Fibroblast of lung (primary cell): ENCODE measurements around the gene GOLGA6D.

Experiments
- EZH2 ChIP-seq: IDR thresholded peaks from 2 replicates; pipeline ENCODE4 v1.5.1; 2012; ENCODE audit warnings: low read length, control low read depth, mild to moderate bottlenecking; ENCODE audit errors: missing control alignments
- TF ChIP-seq, protein P1 (sequence below), 2 donors: IDR thresholded peaks in 1 of 2; conservative IDR thresholded peaks in 1 of 2; 1 replicate in 1 of 2; 2 replicates in 1 of 2; pipeline ENCODE4 v1.5.1; 2011 to 2012; ENCODE audit warnings: low read length in 2 of 2, control low read depth in 1 of 2, inconsistent platforms in 1 of 2, low read depth in 1 of 2, mild to moderate bottlenecking in 1 of 2

GRCh38 chr15:75306188-75306587 lies 23.6 kb downstream of the GOLGA6D start:
- TF ChIP-seq, protein P1, sequence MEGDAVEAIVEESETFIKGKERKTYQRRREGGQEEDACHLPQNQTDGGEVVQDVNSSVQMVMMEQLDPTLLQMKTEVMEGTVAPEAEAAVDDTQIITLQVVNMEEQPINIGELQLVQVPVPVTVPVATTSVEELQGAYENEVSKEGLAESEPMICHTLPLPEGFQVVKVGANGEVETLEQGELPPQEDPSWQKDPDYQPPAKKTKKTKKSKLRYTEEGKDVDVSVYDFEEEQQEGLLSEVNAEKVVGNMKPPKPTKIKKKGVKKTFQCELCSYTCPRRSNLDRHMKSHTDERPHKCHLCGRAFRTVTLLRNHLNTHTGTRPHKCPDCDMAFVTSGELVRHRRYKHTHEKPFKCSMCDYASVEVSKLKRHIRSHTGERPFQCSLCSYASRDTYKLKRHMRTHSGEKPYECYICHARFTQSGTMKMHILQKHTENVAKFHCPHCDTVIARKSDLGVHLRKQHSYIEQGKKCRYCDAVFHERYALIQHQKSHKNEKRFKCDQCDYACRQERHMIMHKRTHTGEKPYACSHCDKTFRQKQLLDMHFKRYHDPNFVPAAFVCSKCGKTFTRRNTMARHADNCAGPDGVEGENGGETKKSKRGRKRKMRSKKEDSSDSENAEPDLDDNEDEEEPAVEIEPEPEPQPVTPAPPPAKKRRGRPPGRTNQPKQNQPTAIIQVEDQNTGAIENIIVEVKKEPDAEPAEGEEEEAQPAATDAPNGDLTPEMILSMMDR (conservative IDR thresholded peaks at IDR 0.05 in 1 of 2, IDR thresholded peaks at IDR 0.05 in 1 of 2; ENCODE audit: low read depth in 1 of 2, low read length in 2 of 2), result no peak
- TF ChIP-seq EZH2, result no peak
